Measurements from ENCODE around the gene TTC32.

The TTC32 gene

GRCh38 chr2:19847486-19847885 lies 54.3 kb downstream of the TTC32 start:
- Histone ChIP-seq H2AFZ (ENCODE audit: low read length) (no peak overlapping the region), H3K27me3 (replicated peaks; ENCODE audit: insufficient read depth, low read length) (no peaks in the 10 kb centered on the region), H3K4me2 (ENCODE audit: low read depth, low read length) (no peak overlapping the region), H3K79me2 (ENCODE audit: low read length) (no peaks in the 10 kb centered on the region), H4K20me1 (ENCODE audit: insufficient read depth, low read length) (no peaks in the 10 kb centered on the region), H3F3A (ENCODE audit: insufficient read depth, low read length) (no peaks in the 10 kb centered on the region), H3K9me2 (replicated peaks; ENCODE audit: insufficient read depth, low read length) (no peaks in the 10 kb centered on the region), H3K9ac (ENCODE audit: low read length) (no peak overlapping the region), H3K36me3 (replicated peaks; ENCODE audit: insufficient read depth, low read length) (no peaks in the 10 kb centered on the region), H3K27ac (ENCODE audit: low read length) (no peak overlapping the region), H3K9me3 (replicated peaks; ENCODE audit: insufficient read depth, low read length) (no peaks in the 10 kb centered on the region), H3K4me3 (ENCODE audit: low read length) (no peak overlapping the region), H3K4me1 (ENCODE audit: low read length) (no peaks in the 10 kb centered on the region)
- TF ChIP-seq EZH2 (optimal IDR thresholded peaks at IDR 0.05; ENCODE audit: low read depth, low read length), result no peak
- TF ChIP-seq CTCF (IDR thresholded peaks at IDR 0.05; ENCODE audit: low read length), result no peak
- no peak for TF ChIP-seq EZH2phosphoT487 (IDR thresholded peaks at IDR 0.05; ENCODE audit: low read length)
- DNase-seq, result no peak
